ENCODE results near the gene PNKD. TPM values are rescaled to one million over a fixed set of nuclear protein-coding genes. Genes with fewer than 3 reads are reported as not detected.
A peak's percentile ranks its signal among the peaks of the same experiment; 100 is the strongest.

PNKD gene
- total RNA-seq, 1 experiment from 2014 or later = 77.2 TPM

GRCh38 chr2:218370410-218371063 lies 100.2 kb downstream of the PNKD start:
- no peak for DNase-seq (ENCODE audit: low spot score)

DNA sequence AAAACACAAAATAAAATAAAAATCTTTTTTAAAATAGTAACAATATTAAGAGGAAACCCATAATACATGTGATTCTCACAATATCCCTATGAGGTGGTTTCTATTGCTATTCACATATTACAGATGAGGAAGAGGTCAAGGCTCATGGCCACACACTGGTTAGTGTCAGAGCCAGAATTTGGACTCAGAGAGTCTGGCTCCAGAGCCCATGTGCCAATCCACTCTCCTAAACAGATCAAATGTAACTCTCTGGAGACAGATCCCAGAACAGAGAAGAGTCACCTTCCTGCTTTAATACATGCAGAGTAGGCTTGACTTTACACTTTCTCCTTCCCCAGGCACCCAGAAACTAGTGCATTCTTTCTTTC lies 101.6 kb downstream of the PNKD start:
- no peak for DNase-seq (ENCODE audit: low spot score)

DNA sequence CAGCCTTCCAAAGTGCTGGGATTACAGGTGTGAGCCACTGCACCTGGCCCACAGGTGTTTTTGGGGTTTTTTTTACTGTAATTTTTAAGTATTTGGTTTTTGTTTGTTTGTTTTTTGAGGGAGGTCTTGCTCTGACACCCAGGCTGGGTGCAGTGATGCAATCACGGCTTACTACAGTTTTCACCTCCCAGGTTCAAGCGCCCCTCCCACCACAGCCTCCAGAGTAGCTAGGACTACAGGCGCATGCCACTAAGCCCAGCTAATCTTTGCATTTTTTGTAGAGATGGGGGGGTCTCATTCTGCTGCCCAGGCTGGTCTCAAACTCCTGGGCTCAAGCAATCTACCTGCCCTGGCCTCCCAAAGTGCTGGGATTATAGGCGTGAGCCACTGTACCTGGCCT lies 104.5 kb downstream of the PNKD start:
- DNase-seq (ENCODE audit: low spot score) = no peak

DNA sequence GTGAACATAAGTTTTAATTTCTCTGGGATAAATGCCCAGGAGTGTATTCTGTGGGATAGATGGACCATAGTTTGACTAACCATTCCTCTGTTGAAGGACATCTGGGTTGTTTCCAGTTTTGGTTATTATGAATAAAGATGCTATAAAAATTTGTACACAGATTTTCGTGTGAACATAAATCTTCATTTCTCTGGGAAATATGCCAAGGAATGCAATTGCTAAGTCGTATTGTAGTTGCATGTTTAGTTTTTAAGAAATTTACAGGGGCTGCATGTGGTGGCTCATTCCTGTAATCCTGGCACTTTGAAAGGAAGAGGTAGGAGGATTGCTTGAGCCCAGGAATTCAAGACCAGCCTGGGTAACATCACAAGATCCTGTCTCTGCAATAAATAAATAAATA lies 104.9 kb downstream of the PNKD start:
- DNase-seq (ENCODE audit: low spot score) = no peak

DNA sequence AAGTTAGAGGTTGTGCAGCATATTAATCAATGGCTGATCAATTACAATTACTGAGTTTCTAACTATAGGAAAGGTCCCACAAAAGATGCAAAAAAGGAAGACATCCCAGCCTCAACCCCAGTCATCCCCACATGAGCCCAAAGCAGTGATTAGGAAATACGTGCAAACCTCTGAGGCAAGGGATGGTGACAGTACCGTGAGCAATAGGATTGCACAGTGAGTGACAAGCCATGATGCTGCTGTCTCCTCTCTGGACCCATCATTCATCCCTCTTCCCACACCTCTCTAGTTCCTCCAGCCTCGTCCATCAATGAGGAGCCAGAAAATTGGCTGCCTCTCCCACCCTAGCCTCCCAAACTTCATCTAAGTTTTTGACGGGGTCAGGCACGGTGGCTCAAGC lies 107.7 kb downstream of the PNKD start:
- DNase-seq (ENCODE audit: low spot score) = no peak

- DNase-seq (ENCODE audit: low spot score) = no peak
These were observed 111.6 kb downstream of the PNKD start, which contains the start of gene SLC11A1 for GRCh38 chr2:218381916-218382366. SLC11A1 (plus strand) TSS chr2:218382273; CDS start chr2:218382369, 96 bp downstream.

GRCh38 chr2:218382785-218383184 lies 112.5 kb downstream of the PNKD start:
- DNase-seq (ENCODE audit: low spot score) = no peak

DNA sequence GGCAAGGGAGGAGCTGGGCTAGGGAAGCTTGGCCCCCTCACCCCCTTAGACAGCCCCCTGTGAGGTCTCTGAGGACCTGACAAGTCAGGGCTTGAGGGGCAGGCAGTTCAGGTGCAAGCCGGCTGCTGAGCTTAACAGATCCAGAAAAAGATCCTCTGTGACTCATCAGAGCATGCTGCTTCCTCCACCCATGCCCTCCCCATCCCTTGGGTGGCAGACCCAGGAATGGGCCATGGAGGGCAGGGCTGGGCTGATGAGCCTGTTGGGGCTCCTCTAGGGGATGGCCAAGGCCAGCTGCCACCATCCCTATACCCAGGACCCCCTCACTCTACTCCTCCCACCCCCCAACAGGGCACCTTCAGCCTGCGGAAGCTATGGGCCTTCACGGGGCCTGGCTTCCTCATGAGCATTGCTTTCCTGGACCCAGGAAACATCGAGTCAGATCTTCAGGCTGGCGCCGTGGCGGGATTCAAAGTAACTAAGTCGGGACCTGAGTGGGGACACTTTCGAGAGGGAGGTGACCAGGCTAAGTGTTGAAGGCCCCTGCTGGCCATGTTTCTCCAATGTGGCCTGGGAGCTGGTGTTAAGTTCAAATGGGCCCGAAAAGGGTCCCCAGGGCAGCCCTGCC lies 113.7 kb downstream of the PNKD start:
- peak; percentile 43 for DNase-seq (ENCODE audit: low spot score)

- DNase-seq (ENCODE audit: low spot score) = no peak
These were observed 114.7 kb downstream of the PNKD start for GRCh38 chr2:218384975-218385374.

- no peak for DNase-seq (ENCODE audit: low spot score)
These were observed 116.4 kb downstream of the PNKD start for GRCh38 chr2:218386505-218387368.

- DNase-seq (ENCODE audit: low spot score) = peak; percentile 91
These were observed 117.3 kb downstream of the PNKD start for GRCh38 chr2:218387369-218388194.

DNA sequence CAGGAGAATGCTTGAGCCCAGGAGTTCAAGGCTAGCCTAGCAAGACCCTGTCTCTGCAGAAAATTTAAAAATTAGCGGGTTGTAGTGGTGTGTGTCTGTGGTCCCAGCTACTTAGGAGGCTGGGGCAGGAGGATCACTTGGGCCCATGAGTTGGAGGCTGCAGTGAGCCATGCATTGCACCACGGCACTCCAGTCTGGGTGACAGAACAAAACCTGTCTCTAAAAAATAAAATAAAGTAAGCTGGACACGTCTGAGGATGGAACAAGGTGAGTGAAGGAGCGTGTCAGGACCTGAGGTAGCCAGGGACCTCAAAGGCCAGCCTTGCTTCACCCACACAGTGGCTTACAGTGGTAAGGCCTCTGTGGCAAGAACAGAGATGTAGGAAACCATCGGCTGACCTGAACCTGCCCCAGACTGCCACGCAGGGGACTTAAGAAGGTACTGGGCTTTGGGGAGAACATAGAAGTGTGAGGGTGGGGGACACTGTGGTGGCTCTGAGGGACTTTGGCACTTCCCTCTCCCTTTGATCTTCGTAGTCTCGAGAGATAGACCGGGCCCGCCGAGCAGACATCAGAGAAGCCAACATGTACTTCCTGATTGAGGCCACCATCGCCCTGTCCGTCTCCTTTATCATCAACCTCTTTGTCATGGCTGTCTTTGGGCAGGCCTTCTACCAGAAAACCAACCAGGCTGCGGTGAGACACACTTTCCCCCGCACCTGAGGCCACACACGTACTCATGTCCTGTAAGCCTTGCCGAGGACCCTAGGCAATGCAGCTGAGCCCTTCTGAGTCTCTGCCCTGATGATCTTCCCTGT lies 119.2 kb downstream of the PNKD start:
- DNase-seq (ENCODE audit: low spot score) = no peak

GRCh38 chr2:218391202-218391601 lies 120.9 kb downstream of the PNKD start:
- no peak for DNase-seq (ENCODE audit: low spot score)

DNA sequence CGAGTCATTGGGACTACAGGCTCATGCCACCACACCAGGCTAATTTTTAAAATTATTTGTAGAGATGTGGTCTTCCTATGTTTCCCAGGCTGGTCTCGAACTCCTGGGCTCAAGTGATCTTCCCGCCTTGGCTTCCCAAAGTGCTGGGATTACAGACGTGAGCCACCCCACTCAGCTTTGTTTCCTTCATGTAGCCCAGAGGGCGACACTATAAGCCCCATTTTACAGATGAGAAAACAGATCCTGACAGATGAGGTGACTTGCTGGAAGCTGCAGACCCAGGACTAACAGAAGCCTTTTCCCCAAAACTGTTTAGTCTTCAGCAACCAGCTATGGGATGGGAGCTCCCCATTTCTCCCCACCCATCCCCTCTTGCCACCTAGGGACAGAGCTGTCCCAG lies 122.1 kb downstream of the PNKD start:
- no peak for DNase-seq (ENCODE audit: low spot score)

DNA sequence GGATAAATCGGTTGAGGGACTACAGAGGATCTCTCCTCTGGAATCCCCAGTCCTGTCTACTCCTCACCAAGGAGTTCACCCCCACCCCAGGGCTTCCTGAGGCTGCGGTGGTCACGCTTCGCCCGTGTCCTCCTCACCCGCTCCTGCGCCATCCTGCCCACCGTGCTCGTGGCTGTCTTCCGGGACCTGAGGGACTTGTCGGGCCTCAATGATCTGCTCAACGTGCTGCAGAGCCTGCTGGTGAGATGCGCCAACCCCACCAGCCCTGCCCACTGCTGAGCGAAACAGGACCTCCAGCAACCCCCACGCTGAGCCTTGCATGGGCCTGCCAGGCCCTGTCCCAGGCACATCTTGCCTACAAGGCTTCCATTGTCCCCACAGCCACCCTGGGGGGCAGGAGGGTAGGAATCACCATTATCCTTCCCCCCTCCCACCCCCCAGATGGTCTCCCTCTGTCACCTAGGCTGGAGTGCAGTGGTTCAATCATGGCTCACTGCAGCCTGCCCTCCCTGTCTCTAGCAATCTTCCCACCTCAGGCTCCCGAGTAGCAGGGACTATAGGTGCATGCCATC lies 122.7 kb downstream of the PNKD start:
- DNase-seq (ENCODE audit: low spot score) = no peak

DNA sequence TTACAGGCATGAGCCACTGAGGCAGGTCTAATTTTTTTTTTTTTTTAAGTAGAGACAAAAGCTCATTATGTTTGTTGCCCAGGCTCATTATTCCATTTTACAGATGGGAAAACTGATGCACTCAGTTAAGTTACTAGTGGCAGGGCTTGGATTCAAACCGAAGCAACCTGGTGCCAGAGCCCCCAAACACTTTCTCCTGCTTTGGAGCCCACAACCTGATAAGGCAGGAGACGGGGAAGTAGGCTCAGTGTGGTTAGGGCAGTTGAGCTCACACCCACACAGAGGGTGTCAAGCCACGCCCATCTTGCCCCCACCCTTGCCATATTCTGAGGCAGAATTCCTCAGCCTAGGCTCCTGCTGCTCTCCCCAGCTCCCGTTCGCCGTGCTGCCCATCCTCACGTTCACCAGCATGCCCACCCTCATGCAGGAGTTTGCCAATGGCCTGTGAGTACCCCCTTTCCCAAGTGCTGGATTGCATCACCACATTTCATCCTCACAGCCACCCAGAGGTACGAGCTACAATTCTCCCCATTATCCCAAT lies 123.5 kb downstream of the PNKD start:
- no peak for DNase-seq (ENCODE audit: low spot score)

DNA sequence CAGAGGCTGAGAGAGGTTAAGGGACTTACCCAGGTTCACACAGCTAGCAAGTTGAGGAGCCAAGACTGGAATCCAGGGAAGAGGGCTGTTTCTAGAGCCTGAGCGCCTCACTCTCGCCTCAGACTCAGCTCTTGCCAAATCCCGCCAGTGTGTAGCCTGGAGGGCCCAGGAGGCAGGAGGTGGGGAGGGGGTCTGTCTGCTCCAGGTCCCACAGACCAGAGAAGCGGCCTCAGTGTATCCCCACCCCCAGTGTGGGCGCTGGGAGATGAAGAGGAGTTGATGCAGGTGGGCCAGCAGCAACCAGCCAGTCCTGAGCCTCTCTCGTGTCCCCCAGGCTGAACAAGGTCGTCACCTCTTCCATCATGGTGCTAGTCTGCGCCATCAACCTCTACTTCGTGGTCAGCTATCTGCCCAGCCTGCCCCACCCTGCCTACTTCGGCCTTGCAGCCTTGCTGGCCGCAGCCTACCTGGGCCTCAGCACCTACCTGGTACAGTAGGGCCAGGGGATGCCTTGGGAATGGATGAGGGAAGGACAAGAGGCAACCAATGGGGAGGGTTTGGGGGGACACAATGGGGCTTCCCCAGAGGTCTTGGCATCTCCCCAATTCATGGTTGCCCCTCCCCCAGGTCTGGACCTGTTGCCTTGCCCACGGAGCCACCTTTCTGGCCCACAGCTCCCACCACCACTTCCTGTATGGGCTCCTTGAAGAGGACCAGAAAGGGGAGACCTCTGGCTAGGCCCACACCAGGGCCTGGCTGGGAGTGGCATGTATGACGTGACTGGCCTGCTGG lies 124.2 kb downstream of the PNKD start:
- DNase-seq (ENCODE audit: low spot score) = no peak

DNA sequence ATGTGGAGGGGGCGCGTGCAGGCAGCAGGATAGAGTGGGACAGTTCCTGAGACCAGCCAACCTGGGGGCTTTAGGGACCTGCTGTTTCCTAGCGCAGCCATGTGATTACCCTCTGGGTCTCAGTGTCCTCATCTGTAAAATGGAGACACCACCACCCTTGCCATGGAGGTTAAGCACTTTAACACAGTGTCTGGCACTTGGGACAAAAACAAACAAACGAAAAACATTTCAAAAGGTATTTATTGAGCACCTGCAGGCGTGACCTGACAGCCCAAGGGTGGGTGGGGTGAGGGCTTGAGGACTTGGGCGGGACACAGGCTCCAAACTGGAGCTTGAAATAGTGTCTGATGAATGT lies 124.7 kb downstream of the PNKD start:
- no peak for DNase-seq (ENCODE audit: low spot score)

DNA sequence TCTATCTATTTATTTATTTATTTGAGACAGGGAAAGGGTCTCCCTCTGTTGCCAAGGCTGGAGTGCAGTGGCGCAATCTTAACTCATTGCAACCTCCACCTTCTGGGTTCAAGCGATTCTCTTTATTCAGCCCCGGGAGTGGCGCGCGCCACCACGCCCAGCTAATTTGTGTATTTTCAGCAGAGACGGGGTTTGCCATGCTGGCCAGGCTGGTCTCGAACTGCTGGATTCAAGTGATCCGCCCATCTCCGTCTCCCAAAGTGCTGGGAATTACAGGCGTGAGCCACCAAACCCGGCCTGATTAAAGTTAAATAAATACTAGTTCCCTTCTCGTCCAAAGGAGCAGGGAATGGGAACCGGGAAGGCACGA lies 125.1 kb downstream of the PNKD start:
- DNase-seq (ENCODE audit: low spot score) = no peak
